SK-N-DZ (cell line): Measurements from ENCODE around the gene KRI1.
A peak's percentile ranks its signal among the peaks of the same experiment; 100 is the strongest.
"Not testable (repeated sequence)": the region's sequence is repeated elsewhere in the genome, so short reads cannot be mapped to it uniquely, and the experiment has no call there.

Source experiments
- DNase-seq: peaks from one replicate; pipeline ENCODE4 v3.0.0-alpha.2; 2015; ENCODE audit warnings: low spot score

Gene KRI1

GRCh38 chr19:10575011-10575716 is 9.4 kb upstream of the KRI1 start:
- DNase-seq, result no peak

DNA sequence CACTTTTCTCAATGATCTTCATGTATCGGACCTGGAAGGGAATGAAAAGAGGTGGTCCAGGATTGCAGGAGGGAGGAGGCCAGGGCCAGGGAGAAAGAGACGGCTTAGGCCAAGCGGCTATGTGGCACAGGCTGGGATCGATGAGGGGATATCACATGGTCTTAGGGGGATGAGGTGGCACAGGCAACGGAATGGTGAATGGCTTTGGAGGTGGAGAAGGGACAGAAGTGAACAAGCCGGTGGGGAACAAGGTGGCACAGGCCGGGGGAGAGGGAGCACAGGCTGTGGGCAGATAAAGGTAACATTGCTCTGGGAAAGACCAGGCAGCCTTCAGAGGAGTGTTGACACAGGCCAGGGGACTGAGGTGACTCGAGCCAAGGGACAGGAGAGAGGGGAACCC is 8.7 kb upstream of the KRI1 start:
- DNase-seq, result no peak

- not testable (repeated sequence) for DNase-seq
Measured at GRCh38 chr19:10573793-10574192, 8.0 kb upstream of the KRI1 start.

- peak; percentile 99 for DNase-seq
Measured at GRCh38 chr19:10568826-10569651, 3.2 kb upstream of the KRI1 start, which contains the start of gene CDKN2D. Gene CDKN2D, minus strand, starts transcription at chr19:10568979. Its CDS starts 326 bp downstream, at chr19:10568653.

DNA sequence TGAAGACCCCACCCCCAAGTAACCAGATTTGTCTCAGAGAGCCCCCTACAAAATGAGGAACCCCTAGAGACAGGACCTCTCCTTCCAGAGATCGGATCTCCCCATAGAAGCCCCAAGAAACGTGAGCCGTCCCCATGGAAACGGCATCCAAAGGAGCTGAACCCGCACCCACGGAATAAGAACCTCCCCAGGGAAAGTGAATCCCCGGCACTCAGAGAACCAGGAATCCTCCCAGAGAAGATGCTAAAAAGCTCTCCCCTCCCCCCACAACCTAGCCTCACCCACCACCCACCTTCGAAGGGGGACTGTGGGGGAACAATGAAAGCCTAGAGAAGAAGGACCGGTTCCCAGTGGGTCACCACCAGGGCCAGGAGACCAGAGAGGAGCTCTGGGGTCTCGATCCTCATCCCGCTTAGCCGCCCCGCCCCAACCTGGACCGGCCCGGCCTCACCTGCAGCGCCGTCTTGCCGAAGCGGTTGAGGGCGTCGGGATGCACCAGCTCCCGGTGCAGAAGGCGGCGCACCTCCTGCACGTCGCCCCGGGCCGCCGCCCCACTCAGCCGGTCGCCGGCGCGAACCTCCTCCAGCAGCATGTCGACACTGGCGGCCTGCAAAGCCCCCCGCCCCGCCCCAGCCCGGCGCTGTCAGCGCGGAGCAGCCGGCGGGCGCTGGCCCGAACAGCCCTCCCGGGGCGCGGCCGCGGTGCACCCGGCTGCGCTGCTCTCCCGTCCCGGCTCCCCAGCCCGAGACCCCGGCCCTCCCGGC is 2.4 kb upstream of the KRI1 start:
- no peak for DNase-seq

GRCh38 chr19:10567656-10568055 is 1.8 kb upstream of the KRI1 start:
- no peak for DNase-seq

DNA sequence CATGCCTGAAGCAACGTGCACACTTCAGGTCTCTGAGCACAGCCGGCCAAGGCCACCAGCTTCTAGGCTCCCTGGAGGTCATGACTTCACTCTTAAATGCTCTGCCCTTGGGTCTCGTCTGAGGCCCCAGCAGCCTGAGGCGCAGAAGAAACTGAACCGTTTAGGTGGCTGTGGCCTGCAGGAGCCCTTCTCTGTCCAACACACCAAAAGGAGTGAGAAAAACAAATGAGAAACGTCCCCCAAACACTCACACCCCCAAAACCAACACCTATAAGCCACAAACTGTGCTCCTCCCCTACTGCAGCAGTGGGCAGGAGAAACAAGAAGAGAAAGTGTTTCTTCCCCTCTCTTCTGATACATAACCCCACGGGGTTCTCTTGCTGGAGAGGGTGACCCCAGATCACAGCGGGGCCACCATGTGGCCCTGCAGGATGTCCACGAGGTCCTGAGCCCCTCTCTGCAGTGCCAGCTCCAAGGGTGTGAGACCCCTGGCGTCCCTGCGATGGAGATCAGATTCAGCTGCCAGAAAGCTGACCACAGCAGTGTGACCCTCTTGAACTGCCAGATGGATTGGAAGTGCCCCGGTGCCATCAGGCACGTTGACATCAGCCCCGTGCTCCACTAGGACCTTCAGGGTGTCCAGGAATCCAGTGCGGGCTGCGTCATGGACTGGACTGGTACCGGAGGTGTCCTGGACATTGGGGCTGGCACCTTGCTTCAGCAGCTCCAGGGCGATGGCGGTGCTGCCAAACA is 1.0 kb upstream of the KRI1 start:
- DNase-seq, result no peak

DNA sequence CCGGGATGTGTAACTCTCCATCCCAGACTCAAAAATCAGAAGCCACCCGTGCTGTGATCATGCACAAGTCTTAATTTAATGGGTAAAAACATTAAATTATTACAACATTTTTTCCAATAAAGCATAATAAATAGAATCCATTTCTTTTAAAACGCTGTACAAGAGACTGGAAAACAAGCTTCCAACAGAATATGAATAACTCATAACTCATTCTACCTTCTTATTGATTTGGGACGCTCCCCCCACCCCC is 523 bp upstream of the KRI1 start:
- DNase-seq, result no peak

DNA sequence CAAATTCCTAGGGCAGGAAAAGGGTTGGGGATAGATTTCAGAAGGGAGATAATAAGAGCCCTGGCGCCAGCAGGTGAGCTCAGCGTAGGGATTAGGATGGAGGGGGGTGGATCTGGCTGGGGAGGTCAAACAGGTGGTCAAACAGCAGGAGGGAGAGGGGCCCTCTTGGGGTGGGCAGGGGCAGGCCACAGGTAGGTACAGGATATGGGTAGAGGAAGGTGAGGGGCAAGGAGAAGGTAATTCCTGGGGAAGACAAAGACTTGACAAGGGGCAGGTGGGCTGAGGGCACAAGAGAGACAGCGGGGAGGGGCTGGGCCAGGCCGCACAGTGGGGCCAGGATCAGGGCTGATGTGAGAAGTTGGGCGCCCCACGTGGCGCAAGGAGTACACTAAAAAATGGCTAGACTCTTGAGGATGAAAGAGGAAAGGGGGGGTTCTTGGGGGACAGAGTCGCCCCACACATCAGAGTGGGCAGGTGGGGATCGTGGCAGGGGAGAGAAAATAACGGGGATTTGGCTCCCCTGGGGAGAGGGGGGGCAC is 713 bp downstream of the KRI1 start:
- DNase-seq, result peak; percentile 67

- DNase-seq, result no peak
Measured at GRCh38 chr19:10562609-10563008, 3.2 kb downstream of the KRI1 start.

GRCh38 chr19:10560154-10560553 is 5.7 kb downstream of the KRI1 start:
- no peak for DNase-seq

- no peak for DNase-seq
Measured at GRCh38 chr19:10557603-10558197, 8.1 kb downstream of the KRI1 start.

DNA sequence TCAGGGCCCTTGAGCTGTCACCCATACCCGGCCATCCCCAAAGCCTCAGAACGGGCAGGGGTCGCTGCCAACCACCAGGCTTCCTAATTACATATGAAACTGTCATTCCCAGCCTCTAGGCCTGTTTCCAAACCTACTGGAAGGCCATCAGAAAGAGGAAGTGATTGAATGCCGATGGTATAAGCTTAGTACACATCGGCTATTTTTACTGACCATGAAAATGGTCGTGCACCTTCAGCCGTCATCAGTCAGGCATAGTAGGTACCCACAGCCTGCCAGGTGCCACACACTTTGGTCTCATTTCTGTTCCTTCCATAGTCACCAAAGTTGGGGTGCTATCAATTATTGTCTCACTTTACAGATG is 10.2 kb downstream of the KRI1 start:
- DNase-seq, result no peak

GRCh38 chr19:10554760-10555609 is 10.8 kb downstream of the KRI1 start:
- DNase-seq, result no peak

DNA sequence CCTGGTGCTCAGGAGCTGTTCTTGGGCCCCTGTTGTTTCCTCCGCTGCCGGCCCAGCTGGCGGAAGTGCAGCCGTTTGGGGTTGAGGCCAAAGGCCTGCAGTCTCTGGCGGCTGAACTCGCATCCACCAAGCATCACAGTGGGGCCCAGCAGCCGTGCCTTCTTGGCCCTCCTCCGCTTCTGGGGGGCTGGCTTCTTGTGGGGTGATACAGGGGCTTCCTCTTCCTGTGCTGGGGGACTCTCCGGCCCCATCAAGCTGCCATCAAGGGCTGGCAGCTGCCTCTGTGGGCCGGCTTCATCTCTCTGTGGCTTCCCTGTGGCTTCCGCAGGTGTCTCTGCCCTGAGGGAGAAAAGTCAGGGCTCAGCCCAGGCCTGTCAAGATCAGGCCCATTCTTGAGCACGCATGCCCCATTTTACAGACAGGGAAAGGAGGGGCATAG is 11.8 kb downstream of the KRI1 start:
- no peak for DNase-seq

- no peak for DNase-seq
Measured at GRCh38 chr19:10553087-10553667, 12.6 kb downstream of the KRI1 start.

GRCh38 chr19:10552510-10553053 is 13.2 kb downstream of the KRI1 start:
- no peak for DNase-seq

DNA sequence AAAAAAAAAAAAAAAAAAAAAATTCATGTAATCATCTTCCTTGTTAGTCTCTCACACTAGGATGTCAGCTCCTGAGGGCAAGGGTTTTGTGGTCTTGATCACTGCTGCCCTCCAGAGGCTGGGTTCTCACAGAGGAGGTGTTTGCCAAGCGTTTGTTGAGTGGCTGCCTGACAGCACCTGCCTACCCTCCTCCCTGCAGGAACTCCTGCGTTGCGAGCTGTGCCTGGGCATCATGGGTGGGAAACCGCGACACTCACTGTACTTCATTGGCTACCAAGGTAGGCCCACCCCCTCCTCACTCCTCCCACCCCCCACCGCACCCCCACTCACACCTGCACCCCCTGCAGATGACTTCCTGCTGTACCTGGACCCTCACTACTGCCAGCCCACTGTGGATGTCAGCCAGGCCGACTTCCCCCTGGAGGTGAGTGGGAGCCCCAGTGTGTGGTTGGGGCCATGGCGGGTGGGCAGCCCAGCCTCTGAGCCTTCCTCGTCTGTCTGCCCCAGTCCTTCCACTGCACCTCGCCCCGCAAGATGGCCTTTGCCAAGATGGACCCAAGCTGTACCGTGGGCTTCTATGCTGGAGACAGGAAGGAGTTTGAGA is 14.0 kb downstream of the KRI1 start:
- DNase-seq, result no peak

GRCh38 chr19:10551006-10551405 is 14.8 kb downstream of the KRI1 start:
- not testable (repeated sequence) for DNase-seq
